ENCODE data around the gene MEIOSIN.

- TF ChIP-seq CTCF (IDR thresholded peaks at IDR 0.05; ENCODE audit: low read depth, low read length, missing input control) (no peak), EGR1 (IDR thresholded peaks at IDR 0.05; ENCODE audit: low read depth in 2 of 2) (no peak), RAD21 (IDR thresholded peaks at IDR 0.05) (no peak)
- TF ChIP-seq, protein P1, sequence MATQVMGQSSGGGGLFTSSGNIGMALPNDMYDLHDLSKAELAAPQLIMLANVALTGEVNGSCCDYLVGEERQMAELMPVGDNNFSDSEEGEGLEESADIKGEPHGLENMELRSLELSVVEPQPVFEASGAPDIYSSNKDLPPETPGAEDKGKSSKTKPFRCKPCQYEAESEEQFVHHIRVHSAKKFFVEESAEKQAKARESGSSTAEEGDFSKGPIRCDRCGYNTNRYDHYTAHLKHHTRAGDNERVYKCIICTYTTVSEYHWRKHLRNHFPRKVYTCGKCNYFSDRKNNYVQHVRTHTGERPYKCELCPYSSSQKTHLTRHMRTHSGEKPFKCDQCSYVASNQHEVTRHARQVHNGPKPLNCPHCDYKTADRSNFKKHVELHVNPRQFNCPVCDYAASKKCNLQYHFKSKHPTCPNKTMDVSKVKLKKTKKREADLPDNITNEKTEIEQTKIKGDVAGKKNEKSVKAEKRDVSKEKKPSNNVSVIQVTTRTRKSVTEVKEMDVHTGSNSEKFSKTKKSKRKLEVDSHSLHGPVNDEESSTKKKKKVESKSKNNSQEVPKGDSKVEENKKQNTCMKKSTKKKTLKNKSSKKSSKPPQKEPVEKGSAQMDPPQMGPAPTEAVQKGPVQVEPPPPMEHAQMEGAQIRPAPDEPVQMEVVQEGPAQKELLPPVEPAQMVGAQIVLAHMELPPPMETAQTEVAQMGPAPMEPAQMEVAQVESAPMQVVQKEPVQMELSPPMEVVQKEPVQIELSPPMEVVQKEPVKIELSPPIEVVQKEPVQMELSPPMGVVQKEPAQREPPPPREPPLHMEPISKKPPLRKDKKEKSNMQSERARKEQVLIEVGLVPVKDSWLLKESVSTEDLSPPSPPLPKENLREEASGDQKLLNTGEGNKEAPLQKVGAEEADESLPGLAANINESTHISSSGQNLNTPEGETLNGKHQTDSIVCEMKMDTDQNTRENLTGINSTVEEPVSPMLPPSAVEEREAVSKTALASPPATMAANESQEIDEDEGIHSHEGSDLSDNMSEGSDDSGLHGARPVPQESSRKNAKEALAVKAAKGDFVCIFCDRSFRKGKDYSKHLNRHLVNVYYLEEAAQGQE (IDR thresholded peaks at IDR 0.05) = no peak
- TF ChIP-seq, protein P2, sequence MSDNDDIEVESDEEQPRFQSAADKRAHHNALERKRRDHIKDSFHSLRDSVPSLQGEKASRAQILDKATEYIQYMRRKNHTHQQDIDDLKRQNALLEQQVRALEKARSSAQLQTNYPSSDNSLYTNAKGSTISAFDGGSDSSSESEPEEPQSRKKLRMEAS (IDR thresholded peaks at IDR 0.05) = no peak
- TF ChIP-seq, protein P3, sequence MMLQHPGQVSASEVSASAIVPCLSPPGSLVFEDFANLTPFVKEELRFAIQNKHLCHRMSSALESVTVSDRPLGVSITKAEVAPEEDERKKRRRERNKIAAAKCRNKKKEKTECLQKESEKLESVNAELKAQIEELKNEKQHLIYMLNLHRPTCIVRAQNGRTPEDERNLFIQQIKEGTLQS (IDR thresholded peaks at IDR 0.05) = no peak
Measured at GRCh38 chr19:45752639-45753038, 19.4 kb downstream of the MEIOSIN start.
